ENCODE results near the gene EXD3.
A peak's percentile ranks its signal among the peaks of the same experiment; 100 is the strongest.
"Not testable (repeated sequence)": the region's sequence is repeated elsewhere in the genome, so short reads cannot be mapped to it uniquely, and the experiment has no call there.

Gene EXD3

DNA sequence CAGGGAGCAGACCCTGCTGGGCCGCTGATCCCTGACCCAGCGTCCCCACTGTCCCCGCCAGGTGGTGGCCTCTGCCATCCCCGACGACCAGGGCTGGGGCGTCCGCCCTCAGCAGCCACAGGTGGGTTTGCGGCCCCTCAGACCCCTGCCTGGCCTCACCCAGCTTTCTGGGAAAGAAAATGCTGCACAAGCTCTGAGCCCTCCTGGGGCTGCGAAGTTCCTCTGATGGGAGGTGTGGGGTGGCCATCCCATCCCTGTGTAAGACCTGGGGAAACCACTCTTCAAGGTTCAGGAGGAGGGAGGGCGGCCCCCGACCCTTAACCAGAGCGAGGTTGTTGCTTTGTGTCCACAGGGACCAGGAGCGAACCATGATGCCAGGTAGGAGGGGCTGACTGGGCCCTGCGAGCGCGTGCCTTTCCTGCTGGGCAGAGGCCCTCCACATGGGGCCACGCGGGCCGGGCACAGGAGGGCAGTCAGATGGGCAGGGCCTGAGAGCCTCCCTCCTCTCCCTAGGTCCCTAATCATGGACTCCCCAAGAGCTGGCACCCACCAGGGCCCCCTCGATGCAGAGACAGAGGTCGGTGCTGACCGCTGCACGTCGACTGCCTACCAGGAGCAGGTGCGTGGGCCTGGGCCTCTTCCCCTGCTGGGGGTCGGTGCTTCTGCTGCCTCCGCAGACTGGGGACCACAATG is 7.9 kb upstream of the EXD3 start:
- DNase-seq = no peak

DNA sequence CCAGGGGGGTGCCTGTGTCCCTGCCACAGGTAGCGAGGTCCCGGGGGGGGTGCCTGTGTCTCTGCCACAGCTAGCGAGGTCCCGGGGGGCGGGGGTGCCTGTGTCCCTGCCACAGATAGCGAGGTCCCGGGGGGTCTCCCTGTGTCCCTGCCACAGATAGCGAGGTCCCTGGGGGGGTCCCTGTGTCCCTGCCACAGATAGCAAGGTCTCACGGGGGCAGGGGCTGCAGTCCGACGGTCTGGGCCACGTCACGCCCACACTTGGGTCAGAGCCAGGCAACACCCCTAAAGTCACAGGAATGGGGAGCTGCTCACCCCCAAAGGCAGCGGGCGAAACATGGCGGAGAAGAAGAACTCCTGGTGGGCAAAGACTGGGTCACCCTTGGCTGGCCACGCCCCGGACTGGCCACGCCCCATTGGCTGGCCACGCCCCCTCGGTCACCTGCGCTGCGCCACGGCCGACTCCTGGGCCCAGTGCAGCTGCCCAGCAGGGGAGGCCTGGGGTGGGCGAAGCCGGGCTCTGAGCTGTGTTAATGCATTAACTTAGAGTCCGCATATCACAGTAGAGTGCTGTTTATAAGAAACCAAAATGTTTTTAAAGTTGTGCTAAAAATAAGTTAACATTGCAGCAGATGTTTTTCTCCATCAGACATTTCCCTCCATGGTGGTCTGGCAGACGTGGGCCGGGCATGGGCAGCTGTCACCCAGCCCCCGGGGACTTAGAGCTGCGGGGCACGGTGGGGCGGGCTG is 7.2 kb upstream of the EXD3 start:
- DNase-seq = peak; percentile 53

DNA sequence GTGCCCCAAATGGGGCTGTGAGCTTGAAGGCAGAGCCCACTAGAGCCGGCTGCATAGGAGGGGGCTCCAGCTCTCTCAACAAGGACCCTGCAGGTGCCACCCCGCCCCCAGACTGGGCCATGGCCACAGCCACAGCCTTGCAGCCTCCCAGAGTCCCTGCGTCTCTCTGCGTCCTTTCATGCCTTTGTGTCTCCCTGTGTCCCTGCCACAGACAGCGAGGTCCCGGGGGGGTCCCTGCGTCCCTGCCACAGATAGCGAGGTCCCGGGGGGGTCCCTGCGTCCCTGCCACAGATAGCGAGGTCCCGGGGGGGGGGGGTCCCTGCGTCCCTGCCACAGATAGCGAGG is 6.6 kb upstream of the EXD3 start:
- DNase-seq = no peak

DNA sequence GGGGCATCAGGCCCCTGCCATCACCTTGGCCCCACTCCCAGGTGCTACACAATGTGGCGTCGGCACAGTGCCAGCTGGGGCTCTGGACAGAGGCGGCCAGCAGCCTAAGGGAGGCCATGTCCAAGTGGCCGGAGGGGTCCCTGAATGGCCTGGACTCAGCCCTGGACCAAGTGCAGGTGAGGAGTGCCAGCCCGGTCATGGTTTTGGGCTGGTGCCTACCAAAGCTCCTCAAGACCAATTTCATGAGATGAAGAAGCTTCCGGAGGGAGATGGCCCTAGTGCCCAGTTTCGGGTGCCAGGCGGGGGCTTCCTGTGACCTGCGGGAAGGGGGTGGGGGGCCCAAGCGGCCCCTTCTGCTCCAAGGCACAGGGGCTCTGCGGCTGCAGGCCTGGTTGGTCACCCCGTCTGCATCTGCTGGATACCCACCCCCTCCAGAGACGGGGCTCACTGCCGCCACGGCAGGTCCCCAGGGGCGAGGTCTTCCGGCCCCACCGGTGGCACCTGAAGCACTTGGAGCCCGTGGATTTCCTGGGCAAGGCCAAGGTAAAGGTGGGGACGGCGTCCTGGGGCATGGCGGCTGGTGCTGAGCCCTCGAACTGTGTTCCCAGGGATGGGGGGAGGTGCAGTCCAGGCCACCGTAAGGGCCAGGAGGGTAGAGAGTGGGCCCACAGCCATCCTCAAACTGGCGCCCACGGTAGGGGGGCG is 6.0 kb upstream of the EXD3 start:
- DNase-seq = no peak

DNA sequence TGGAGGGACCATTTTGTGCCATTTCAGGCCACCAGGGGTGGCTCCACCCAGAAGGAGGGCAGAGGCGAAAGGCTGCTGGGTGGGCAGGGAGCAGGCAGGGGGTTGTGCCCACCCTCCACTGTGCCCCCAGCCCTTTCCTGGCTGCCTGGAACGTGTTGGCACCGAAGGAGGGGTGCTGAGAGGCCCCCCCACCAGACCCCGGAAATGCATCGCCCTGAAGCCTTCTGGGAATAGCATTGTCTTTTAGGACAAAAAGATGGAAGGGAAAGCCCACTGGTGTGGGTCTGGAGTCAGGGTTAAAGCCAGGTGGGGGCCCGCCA is 5.3 kb upstream of the EXD3 start:
- no peak for DNase-seq

DNA sequence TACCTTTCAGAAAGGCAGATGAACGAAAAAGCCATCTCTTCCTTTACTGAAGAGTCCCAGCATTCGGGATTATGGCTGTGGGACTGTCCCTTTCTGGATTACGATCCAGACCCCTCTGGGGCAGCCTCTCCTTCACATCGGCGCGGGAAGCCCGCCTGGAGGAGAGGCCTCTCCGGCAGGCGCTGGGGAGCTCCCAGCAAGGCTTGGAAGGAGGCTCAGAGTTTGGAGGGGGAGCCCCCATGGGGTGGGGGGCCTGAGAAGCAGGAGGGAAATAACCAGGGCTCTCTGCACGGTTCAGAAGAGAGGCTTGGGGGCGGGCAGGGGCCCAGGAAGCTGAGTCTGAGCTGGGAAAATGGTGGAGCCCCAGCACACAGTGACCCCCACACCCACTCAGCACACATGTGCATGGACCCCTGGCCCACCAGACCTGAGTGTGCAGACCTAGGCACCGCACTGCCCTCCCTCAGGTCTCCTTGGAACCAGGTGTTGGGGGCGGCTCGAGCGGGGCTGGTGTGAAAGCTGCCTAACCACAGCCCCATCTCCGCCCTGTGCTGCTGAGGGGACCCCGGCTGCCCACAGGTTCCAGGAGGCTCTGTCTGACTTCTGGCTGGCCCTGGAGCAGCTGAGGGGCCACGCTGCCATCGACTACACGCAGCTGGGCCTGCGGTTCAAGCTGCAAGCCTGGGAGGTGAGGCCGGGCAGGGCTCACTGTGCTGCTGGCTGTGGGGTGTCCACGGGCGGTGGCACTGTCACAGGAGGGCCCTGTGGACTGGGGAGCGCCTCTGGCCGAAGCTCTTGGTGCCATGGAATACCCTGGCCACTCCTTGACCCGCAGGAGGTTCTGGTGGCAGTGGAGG is 4.7 kb upstream of the EXD3 start:
- DNase-seq = no peak

DNA sequence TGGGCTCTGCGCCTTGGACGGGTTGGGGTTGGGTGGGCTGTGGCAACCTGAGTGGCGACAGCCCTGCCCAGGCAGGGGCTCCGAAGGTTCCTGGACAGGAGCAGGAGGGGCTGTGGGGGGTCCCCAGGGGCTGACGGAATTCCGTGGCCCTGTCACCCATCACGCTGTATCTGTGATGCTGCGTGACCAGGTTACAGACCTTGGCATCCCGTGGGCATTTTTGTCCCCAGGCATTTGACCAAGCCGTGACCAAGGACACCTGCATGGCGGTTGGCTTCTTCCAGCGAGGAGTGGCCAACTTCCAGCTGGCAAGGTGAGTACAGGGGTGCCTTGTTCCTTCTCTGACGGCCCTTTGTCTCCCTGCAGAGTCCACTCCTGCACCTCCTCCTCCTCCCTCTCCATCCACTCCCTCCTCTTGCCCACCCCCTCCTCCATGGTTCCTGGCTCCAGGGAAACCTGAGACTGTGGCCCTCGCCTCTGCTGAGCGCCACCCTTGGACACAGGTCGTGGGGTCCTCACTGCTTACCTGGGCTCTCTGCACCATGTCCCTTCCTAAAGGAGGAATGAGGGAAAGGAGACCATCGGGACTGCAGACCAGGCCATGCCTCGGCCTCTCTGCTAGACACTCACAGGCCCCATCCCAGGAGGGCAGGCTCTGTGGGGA is 3.2 kb upstream of the EXD3 start:
- DNase-seq = no peak

DNA sequence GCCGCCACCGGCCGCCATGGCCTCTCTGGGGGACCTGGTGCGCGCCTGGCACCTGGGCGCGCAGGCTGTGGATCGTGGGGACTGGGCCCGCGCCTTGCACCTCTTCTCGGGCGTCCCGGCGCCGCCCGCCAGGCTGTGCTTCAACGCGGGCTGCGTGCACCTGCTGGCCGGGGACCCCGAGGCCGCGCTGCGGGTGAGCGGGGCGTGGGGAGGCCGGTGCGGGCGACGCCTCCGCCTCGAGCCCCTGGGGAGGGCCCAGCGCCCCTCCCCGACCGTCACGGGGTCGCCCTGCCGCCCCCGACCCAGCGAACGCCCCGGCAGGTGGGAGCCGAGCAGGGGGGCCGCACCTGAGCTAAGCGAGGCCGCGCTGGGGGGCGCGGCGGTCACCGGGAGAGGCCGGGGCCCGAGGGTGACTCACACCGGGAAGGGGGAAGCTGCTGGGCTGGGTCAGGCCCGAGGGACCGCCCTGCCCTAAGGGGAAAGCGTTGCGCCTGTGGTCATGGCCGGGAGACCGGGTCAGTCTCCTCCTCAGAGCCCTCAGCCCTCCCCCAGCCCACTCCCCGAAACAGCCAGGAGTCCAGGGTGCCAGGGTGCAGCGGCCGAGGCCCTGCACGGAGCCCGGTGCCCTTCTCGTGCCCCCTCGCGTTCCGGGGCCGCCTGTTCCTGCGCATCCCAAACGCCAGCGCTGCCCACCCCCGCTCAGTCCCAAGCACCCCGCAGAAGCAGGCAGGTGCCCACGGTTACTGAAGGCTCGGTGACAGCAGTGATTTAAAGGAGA is 741 bp upstream of the EXD3 start:
- DNase-seq = no peak

DNA sequence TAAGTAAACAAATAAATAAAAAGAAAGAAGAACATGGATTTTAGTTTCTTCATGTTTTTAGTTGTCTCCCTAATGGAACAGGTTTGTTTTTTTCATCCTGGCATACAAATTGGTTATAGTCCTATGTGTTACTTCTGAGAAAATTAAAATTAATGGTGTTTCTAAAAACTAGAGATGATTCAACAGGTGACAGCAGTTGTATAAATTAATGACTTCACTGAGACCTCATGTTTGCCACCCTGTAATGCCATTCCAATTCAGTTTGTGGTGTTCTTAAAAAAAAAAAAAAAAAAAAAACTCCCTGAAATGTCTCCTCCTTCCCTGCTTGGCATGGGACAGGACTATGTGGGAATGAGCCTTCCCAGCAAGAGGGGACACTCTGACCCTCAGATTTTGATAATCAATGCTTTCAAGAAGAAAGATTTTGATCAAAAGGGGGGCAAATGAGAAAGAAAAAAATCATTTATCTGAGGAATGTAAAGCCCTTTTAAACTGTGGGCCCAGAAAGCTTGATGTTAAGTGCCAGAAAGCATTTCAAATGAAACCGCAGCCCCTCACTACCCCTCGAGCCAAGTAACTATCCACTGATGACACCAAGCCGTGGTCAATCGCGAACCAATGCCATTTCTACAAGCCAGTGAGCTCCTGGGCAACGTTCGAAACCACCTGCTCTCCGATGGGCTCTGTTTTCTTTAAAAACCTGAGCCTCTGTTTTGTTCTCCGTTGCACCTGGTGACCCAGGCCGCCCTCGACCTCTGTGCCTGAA is 941 bp downstream of the EXD3 start:
- DNase-seq = no peak

DNA sequence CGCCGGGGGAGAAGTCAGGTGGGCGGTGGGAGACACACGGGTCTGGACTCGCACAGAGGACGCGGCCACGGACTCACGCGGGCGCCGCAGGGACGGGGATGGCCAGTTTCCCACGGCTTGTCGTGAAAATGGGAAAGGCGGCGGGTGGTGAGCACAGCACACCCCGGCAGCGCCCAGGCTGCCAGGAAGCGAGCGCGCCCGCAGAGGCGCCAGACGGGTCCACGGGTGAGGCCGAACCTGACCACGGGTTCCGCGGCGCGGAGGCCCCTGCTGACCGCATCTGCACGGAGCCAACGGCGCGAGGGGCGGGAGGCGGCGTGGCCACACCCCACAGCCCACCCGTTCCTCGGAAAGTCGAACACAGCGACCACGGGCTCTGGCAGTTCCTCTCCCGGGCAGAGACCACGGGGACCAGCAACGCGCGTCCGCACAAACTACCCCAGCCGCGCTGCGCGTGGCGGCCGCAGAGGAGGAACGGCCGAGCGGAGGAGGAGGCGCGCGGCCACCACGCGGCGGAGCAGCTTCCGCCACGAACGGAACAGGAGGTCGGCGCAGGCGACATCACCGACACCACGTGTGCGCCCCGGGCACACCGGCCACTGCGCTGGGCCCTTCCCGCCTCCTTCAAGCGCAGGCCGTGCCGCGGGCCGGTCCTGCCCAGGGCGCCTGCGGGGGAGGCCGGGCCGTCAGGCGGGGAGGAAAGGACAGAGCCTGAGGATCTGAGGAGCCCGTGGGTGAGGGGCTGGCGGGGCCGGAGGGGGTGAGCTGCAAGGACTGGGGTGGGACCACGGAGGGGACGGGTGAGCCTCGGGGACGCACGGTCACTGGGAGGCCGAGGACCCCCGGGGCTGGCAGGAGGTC is 5.6 kb downstream of the EXD3 start:
- no peak for DNase-seq

DNA sequence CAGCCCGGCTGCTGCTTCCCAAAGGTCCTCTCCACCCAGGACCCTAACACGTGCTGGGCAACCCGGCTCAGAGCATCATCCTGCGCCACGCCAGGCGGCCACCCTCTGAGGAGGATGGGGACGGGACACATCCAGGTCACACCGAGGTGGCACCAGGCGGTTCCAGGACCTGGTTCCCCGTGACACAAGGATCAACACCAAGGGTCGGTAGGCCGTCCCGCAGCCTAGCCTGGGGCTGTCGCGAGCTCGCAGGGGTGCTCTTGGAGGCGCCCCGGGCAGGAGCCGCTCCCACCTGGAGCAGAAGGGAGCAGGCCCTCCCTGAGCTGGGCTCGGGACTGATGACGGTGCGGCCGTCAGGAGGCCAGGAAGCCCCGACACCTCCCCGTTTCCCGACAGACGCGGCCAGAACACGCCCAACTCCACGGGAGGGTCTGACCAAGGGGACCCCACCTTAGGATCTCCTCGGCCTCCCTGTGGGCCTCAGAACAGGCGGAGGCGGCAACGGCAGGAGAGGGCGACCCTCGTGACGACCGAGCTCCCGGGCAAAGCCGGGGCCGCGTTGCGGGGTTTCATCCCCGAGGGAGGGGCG is 6.3 kb downstream of the EXD3 start:
- no peak for DNase-seq

DNA sequence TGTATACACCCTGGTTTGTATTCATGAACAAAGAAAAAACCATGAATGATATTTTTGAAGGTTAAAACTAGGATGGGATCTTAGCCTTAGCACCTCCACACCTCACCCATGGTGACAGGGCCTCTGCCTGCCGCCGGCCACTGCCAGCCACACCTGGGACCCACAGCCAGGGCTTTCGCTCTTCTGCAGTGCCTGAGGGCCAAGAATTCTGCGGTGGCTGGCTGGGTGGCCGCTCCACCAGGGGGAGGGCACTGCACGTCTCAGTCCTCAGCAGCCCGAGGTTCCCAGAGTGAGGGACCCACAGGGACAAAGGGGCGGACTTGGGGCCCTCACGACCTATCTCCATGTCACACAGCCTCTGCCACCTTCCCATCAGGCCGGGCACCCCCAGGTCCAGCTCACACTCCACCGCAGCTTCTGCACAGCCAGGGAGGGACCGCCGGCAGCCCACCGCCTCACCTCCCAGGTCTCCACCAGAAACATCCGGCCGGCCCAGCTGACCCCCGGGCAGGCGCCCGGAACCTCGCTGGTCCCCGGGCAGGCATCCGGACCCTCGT is 6.9 kb downstream of the EXD3 start:
- no peak for DNase-seq

DNA sequence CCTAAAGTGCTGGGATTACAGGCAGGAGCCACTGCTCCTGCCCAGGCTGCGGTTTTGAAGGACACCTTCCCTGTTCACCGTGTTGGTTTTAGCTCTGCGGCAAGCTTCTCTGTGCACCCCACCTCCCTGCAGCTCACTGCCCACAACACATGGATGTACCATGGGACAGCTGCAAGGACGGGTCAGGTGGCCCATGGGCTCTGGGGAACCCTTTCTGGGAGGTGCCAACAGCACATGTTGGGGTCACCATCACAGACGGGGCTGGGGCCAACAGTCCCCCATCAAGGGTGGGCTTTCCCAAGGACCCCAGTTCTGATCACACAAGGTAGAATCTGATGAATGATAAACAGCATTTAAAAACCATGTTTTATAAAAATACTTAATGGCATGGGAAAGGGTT is 7.5 kb downstream of the EXD3 start:
- DNase-seq = no peak

DNA sequence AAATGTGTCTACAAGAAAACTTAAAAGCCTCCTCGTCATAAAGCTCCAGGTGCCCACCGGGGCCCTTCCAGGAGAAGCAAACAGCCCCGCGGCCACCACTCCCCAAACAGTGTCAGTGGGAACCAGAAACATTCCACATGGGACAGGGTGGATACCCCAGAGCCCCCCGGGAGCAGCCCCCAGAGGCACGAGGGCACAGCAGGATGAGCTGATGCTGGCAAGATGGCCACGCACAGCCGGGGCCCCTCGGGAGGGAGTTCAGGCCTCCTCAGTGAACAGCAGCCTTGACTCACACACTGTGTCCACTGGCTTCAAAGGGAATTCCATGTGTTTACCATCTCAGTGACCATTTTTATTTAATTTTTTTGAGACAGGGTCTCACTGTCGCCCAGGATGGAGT is 10.5 kb downstream of the EXD3 start:
- DNase-seq = no peak

DNA sequence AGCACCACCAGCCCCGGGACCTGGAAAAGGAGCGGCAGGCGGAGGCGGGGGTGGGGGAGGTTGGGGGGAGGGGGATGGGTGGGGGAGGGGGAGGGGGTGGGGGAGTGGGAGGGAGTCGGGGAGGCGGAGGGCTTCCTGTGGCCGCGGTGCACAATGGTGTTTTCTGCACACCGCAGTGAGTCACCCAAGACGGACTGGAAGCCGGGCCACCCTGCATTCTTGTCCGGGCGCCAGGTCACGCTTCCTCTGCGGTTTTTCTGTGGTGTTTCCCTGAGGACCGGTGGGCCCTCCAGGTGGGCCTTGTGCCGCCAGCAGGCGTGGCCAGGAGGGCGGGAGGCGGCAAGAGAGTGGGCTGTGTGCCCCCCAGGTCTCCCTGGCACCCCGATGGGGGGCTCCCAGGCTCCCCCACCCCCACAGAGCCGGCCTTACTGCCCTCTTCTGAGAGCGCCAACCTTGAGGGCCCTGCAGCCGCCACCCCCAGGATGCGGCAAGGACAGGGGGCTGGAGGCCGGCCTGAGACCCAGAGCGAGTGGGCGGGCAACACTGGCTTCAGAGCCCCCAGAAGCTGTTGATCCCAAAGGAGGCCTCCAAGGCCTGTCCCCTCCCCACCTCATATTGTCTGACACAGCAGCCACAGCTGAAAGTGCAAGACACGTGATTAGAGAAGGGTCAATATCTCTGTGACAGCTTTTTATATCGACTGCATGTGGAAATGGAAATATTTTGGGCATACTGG is 11.1 kb downstream of the EXD3 start:
- DNase-seq = no peak

DNA sequence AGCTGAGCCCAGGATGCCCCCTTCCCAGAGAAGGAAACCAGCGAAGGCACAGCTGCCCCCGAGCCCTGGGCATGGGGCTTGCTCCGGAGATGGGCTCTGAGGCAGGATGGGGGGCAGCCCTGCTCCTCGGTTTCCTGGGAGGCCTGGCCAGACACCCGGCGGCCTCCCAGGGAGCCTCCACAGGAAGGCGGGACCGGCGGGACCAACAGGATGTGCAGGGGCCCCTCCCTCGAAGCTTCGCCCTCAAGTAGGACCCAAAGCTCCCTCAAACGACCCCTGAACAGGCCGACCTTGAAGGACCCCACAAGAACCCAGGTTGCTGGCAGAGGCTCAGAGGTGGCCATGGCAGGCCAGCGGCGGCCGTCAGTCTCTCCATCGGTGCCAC is 11.7 kb downstream of the EXD3 start:
- DNase-seq = no peak

DNA sequence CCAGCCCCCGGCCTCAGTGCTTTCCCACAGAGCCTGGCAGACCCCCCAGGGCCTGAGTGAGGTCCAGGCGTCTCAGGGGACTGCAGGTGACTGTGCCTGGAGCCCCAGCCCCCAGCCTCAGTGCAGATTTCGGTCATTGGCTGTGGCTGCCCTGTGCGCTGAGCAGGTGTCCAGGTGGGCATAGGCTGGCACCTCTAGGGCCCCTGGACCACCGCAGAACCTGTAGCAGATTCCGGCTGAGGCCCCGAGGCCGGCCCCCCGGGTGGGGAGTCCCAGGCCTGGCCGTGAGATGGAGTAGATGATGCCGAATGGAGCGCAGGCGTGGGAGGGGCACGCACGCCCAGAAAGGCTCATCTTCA is 12.1 kb downstream of the EXD3 start:
- no peak for DNase-seq

DNA sequence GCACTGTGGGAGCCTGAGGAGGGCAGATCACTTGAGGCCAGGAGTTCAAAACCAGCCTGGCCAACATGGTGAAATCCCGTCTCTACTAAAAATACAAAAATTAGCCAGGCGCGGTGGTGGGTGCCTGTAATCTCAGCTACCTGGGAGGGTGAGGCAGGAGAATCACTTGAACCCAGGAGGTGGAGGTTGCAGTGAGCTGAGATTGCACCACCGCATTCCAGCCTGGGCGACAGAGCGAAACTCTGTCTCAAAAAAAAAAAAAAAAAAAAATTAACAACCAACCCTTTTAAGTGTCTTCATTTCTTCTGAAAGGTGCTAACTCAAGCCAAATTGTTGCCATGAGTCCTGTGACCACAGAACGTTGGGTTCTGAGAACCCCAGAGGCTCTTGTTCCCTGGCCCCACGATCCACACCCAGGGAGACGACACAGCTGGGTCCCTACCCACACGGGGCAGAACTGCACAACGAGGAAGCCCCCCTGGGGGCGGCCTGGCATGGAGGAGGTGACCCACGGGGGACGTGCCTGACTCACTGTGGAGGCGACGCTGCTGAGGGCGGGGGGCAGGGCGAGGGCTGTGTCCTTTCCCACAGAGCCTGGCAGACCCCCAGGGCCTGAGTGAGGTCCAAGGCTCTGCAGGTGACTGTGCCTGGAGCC is 12.6 kb downstream of the EXD3 start:
- not testable (repeated sequence) for DNase-seq

All from NCI-H82 (cell line).